ENCODE results near the gene TNS2.

DNA sequence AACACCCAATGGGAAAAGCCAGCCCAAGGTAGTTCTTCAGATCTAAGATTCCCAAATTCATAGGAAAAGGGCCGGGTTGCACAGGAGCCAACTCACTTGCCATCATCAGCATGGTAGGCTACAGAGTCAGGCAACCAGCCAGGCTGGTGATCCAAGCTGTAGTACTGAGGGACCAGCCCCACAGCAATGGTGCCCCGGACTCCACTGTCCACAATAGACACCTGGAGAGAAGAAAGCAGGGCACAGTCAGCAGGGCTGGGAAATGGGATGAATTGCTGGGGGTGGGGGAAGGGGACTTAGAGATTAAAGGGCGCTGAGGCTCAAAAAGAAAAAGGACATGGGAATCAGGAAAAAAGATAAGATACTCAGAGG lies 25.1 kb downstream of the TNS2 start:
- TF ChIP-seq RAD21 (CRISPR knock-in tag; conservative IDR thresholded peaks at IDR 0.05 in 1 of 2, IDR thresholded peaks at IDR 0.05 in 1 of 2) (no peak), FOXA1 (IDR thresholded peaks at IDR 0.05; ENCODE audit: borderline replicate concordance) (no peak), ZNF253 (CRISPR knock-in tag; conservative IDR thresholded peaks at IDR 0.05) (no peak), IRF2 (CRISPR knock-in tag; IDR thresholded peaks at IDR 0.05) (no peak), EP300 (IDR thresholded peaks at IDR 0.05; ENCODE audit: low read length) (no peak)
- TF ChIP-seq, protein P1, sequence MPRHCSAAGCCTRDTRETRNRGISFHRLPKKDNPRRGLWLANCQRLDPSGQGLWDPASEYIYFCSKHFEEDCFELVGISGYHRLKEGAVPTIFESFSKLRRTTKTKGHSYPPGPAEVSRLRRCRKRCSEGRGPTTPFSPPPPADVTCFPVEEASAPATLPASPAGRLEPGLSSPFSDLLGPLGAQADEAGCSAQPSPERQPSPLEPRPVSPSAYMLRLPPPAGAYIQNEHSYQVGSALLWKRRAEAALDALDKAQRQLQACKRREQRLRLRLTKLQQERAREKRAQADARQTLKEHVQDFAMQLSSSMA (CRISPR knock-in tag; IDR thresholded peaks at IDR 0.05): no peak
